HEK293 (cell line): ENCODE results near the gene DHRS13.

ENCODE experiments used
- CTCF ChIA-PET: fragments of 350-600 bp; formaldehyde crosslinking; extraction: SDS; loops from one replicate; lab custom pipeline; 2021; ENCODE audit warnings: antibody characterized with exemption; lab: Yijun Ruan, JAX
- POLR2A ChIA-PET: fragments of 300-600 bp; formaldehyde crosslinking; extraction: SDS; loops from one replicate; lab custom pipeline; 2020; ENCODE audit warnings: antibody characterized with exemption, inconsistent platforms; lab: Yijun Ruan, JAX
- H3K27ac ChIP-seq: fragments of 200-500 bp; sonication (Bioruptor generic); 2 replicates; pipeline ENCODE4 v1.5.1; 2014; ENCODE audit warnings: low read depth, low read length, control low read depth, inconsistent platforms; ENCODE audit errors: extremely low read depth
- H3K36me3 ChIP-seq, 2 experiments: fragments of 200-500 bp in 1 of 2; sonication (Bioruptor generic) in 1 of 2; 1 replicate in 1 of 2; 2 replicates in 1 of 2; pipeline ENCODE4 v1.5.1; 2014 to 2017; ENCODE audit warnings: inconsistent platforms in 2 of 2, low read length in 2 of 2; ENCODE audit not compliant: control insufficient read depth in 2 of 2, insufficient read depth in 1 of 2
- H3K4me1 ChIP-seq: fragments of 200-500 bp; sonication (Bioruptor generic); 2 replicates; pipeline ENCODE4 v1.5.1; 2014; ENCODE audit warnings: mild to moderate bottlenecking, low read length, inconsistent platforms; ENCODE audit not compliant: control insufficient read depth, insufficient read depth
- H3K4me3 ChIP-seq: 2 replicates; pipeline ENCODE4 v1.5.1; 2011; ENCODE audit warnings: low read depth, mild to moderate bottlenecking, control low read depth, low read length, moderate library complexity
- H3K9me3 ChIP-seq: fragments of 200-500 bp; sonication (Bioruptor generic); 2 replicates; pipeline ENCODE4 v1.5.1; 2014; ENCODE audit warnings: low read depth, low read length, inconsistent platforms; ENCODE audit not compliant: control insufficient read depth, insufficient read depth
- GFI1B ChIP-seq: fragments of 450-650 bp; formaldehyde crosslinking; IDR thresholded peaks from 2 replicates; pipeline ENCODE4 v1.5.1; 2016; ENCODE audit warnings: missing biosample characterization, missing genetic modification characterization
- HIC1 ChIP-seq: fragments of 450-650 bp; formaldehyde crosslinking; IDR thresholded peaks from 2 replicates; pipeline ENCODE4 v1.5.1; 2016; ENCODE audit warnings: missing biosample characterization, missing genetic modification characterization
- REPIN1 ChIP-seq: fragments of 450-650 bp; formaldehyde crosslinking; IDR thresholded peaks from 2 replicates; pipeline ENCODE4 v1.5.1; 2017; ENCODE audit warnings: missing biosample characterization, missing genetic modification characterization, low read depth
- TSHZ1 ChIP-seq: fragments of 450-650 bp; formaldehyde crosslinking; IDR thresholded peaks from 2 replicates; pipeline ENCODE4 v1.5.1; 2016; ENCODE audit warnings: missing biosample characterization, missing genetic modification characterization, borderline replicate concordance
- ZBTB26 ChIP-seq: fragments of 450-650 bp; formaldehyde crosslinking; optimal IDR thresholded peaks from 2 replicates; pipeline ENCODE3; 2016; ENCODE audit warnings: missing biosample characterization, mild to moderate bottlenecking, missing genetic modification characterization
- ZBTB6 ChIP-seq: fragments of 450-650 bp; formaldehyde crosslinking; IDR thresholded peaks from 2 replicates; pipeline ENCODE4 v1.5.1; 2017; ENCODE audit warnings: missing biosample characterization, missing genetic modification characterization
- ZFHX2 ChIP-seq: fragments of 450-650 bp; formaldehyde crosslinking; conservative IDR thresholded peaks from 2 replicates; pipeline ENCODE4 v1.5.1; 2016; ENCODE audit warnings: missing biosample characterization, missing genetic modification characterization
- ZNF114 ChIP-seq: fragments of 450-650 bp; formaldehyde crosslinking; IDR thresholded peaks from 2 replicates; pipeline ENCODE4 v1.5.0; 2017; ENCODE audit warnings: missing biosample characterization, missing genetic modification characterization
- ZNF394 ChIP-seq: fragments of 450-650 bp; formaldehyde crosslinking; IDR thresholded peaks from 2 replicates; pipeline ENCODE4 v1.5.1; 2016; ENCODE audit warnings: missing biosample characterization, missing genetic modification characterization, mild to moderate bottlenecking, moderate library complexity, borderline replicate concordance
- ZNF398 ChIP-seq: fragments of 450-650 bp; formaldehyde crosslinking; IDR thresholded peaks from 2 replicates; pipeline ENCODE4 v1.5.1; 2017; ENCODE audit warnings: missing biosample characterization, missing genetic modification characterization
- ZNF423 ChIP-seq: fragments of 450-650 bp; formaldehyde crosslinking; IDR thresholded peaks from 2 replicates; pipeline ENCODE4 v1.5.1; 2016; ENCODE audit warnings: missing biosample characterization, missing genetic modification characterization
- ZNF501 ChIP-seq: fragments of 450-650 bp; formaldehyde crosslinking; IDR thresholded peaks from 2 replicates; pipeline ENCODE4 v1.5.1; 2016; ENCODE audit warnings: missing biosample characterization, missing genetic modification characterization
- ZNF560 ChIP-seq: fragments of 450-650 bp; formaldehyde crosslinking; IDR thresholded peaks from 2 replicates; pipeline ENCODE4 v1.5.1; 2017; ENCODE audit warnings: missing biosample characterization, missing genetic modification characterization, borderline replicate concordance
- ZNF600 ChIP-seq: fragments of 450-650 bp; formaldehyde crosslinking; IDR thresholded peaks from 2 replicates; pipeline ENCODE4 v1.5.1; 2016; ENCODE audit warnings: missing biosample characterization, missing genetic modification characterization
- ZNF623 ChIP-seq: fragments of 450-650 bp; formaldehyde crosslinking; IDR thresholded peaks from 2 replicates; pipeline ENCODE4 v1.5.1; 2016; ENCODE audit warnings: missing biosample characterization, missing genetic modification characterization
- ZNF629 ChIP-seq: fragments of 450-650 bp; formaldehyde crosslinking; IDR thresholded peaks from 2 replicates; pipeline ENCODE4 v1.5.1; 2017; ENCODE audit warnings: missing biosample characterization, missing genetic modification characterization
- ZNF747 ChIP-seq: fragments of 450-650 bp; formaldehyde crosslinking; IDR thresholded peaks from 2 replicates; pipeline ENCODE4 v1.5.1; 2016; ENCODE audit warnings: missing biosample characterization, missing genetic modification characterization
- ZNF843 ChIP-seq: fragments of 450-650 bp; formaldehyde crosslinking; IDR thresholded peaks from 2 replicates; pipeline ENCODE4 v1.5.1; 2016; ENCODE audit warnings: missing biosample characterization, missing genetic modification characterization

The DHRS13 gene

GRCh38 chr17:28908640-28909167 is 5.8 kb upstream of the DHRS13 start:
- H3K36me3 ChIP-seq, result peaks cover 48 to 84% of the 10 kb centered on the region in 2 experiments
- no peak overlapping the region for H3K4me3 ChIP-seq
- H3K9me3 ChIP-seq, result no peaks in the 10 kb centered on the region
- POLR2A ChIA-PET, result interaction anchor here (0.5 to 0.9 kb wide), 3 partner anchors 86 to 182 kb away, joined by 3 to 7 read pairs (median 4); no protein-coding TSS in a partner anchor
- H3K4me1 ChIP-seq, result no peaks in the 10 kb centered on the region
- CTCF ChIA-PET, result interaction anchor here (0.5 to 18.6 kb wide), 11 partner anchors 7 to 224 kb away, joined by 3 to 142 read pairs (median 5); partner anchors contain the start of genes FLOT2 and TLCD1
- H3K27ac ChIP-seq, result no peak overlapping the region
- peak; percentile 82 for TF ChIP-seq ZNF600 (tag by site-specific recombination)
- 0 out of 2 replicates have a peak, but pooled peaks have one; percentile 22 for TF ChIP-seq ZFHX2 (tag by site-specific recombination)
- peak; percentile 70; the same call in 1 of the 2 replicates for TF ChIP-seq GFI1B
- no peak for TF ChIP-seq ZBTB26 (tag by site-specific recombination)

- H3K9me3 ChIP-seq, result no peaks in the 10 kb centered on the region
- H3K27ac ChIP-seq, result no peak overlapping the region
- H3K4me3 ChIP-seq, result no peak overlapping the region
- TF ChIP-seq ZNF394 (tag by site-specific recombination), result no peak
- TF ChIP-seq HIC1 (tag by site-specific recombination), result no peak
- TF ChIP-seq ZNF843 (tag by site-specific recombination), result no peak
- TF ChIP-seq ZNF623 (tag by site-specific recombination), result no peak
- no peak for TF ChIP-seq ZNF114 (tag by site-specific recombination)
- no peak for TF ChIP-seq ZNF560 (tag by site-specific recombination)
- TF ChIP-seq ZBTB6, result no peak
- TF ChIP-seq TSHZ1 (tag by site-specific recombination), result no peak
- no peak for TF ChIP-seq GFI1B
- TF ChIP-seq ZNF501 (tag by site-specific recombination), result no peak
- no peak for TF ChIP-seq ZNF398 (tag by site-specific recombination)
- TF ChIP-seq ZNF629, result no peak
- no peak for TF ChIP-seq ZNF423
- no peak for TF ChIP-seq REPIN1 (tag by site-specific recombination)
- no peak for TF ChIP-seq ZNF747 (tag by site-specific recombination)
- peaks cover 42 to 76% of the 10 kb centered on the region in 2 experiments for H3K36me3 ChIP-seq
- CTCF ChIA-PET, result interaction anchor here (0.6 to 18.6 kb wide), 12 partner anchors 8 to 309 kb away, joined by 3 to 142 read pairs (median 4); partner anchors contain the start of genes FLOT2 and TLCD1
- POLR2A ChIA-PET, result interaction anchor here (0.5 to 1.8 kb wide), 7 partner anchors 10 to 197 kb away, joined by 3 to 7 read pairs (median 3); partner anchors contain the start of genes FAM222B, FLOT2, PHF12 and PROCA1
- no peaks in the 10 kb centered on the region for H3K4me1 ChIP-seq
These were observed 5.0 kb upstream of the DHRS13 start for GRCh38 chr17:28907709-28908475.
